ENCODE measurements around the gene KCNIP4.

GRCh38 chr4:21276046-21276445, 672.5 kb downstream of the KCNIP4 start:
- no peak for TF ChIP-seq POLR2A (IDR thresholded peaks at IDR 0.05)
- TF ChIP-seq CTCF (IDR thresholded peaks at IDR 0.05), result no peak

All from heart left ventricle (tissue), 13 donors.